ENCODE results near the gene WDR46. TPM values are rescaled to one million over a fixed set of nuclear protein-coding genes. Genes with fewer than 3 reads are reported as not detected.

WDR46 gene
- total and polyA plus RNA-seq, 10 of the 15 experiments (the other 5 are each of a cell fraction or from before 2014, with no cell fraction given) = 10.1 to 147 (median 86.0) TPM

DNA sequence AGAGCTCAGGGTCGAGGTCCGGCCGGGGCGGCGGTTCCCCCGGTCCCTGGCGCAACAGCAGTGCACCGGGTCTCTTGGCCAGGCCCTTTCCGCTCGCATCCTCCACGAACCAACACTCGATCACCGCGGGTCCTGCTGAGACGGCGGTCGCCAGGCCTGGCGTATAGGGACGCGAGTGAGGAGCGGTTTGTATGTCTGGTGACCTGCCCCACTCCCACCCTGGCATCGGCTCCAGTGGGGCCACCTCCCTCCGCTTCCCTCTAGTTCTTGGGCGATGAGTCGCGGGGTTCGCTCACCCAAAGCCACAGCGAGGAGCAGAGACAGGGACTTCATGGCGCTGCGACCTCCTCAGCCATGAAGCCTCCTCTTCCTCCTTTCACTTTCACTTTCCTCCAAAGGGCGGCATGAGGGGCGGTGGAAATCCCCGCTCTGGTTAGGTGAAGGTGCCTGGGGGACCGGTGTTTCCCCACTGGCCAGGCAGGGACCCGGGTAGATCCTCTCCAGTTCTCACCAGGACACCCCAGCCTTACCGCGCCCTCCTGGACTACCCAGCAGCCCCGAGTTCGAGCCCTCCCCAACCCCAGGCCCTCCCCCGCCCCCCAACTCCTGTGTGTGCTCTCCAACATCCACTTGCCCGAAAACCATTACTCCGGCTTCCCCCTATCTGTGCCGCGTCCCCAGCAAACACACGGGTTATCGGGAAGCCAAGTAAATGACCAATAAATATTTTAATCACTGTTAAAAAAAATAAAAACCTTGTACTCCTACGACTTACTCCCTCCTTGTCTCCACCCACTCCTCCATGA is 24.9 kb upstream of the WDR46 start, which contains the start of gene TAPBP (continued):
- TF ChIP-seq, protein P1, sequence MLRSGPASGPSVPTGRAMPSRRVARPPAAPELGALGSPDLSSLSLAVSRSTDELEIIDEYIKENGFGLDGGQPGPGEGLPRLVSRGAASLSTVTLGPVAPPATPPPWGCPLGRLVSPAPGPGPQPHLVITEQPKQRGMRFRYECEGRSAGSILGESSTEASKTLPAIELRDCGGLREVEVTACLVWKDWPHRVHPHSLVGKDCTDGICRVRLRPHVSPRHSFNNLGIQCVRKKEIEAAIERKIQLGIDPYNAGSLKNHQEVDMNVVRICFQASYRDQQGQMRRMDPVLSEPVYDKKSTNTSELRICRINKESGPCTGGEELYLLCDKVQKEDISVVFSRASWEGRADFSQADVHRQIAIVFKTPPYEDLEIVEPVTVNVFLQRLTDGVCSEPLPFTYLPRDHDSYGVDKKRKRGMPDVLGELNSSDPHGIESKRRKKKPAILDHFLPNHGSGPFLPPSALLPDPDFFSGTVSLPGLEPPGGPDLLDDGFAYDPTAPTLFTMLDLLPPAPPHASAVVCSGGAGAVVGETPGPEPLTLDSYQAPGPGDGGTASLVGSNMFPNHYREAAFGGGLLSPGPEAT (IDR thresholded peaks at IDR 0.05; ENCODE audit: low read depth) = peak; percentile 91
- TF ChIP-seq BACH1 (IDR thresholded peaks at IDR 0.05; ENCODE audit: borderline replicate concordance) = peak; percentile 60; the same call in 1 of the 2 replicates
- peak; percentile 21 for TF ChIP-seq NR2F1 (conservative IDR thresholded peaks at IDR 0.05)
- TF ChIP-seq CBX3 (IDR thresholded peaks at IDR 0.05; ENCODE audit: borderline replicate concordance, low read depth) = no peak
- peak; percentile 76 for TF ChIP-seq RUNX3 (IDR thresholded peaks at IDR 0.05; ENCODE audit: low read length)
- TF ChIP-seq MYC (IDR thresholded peaks at IDR 0.05; ENCODE audit: insufficient read depth, insufficient read length, insufficient replicate concordance, low read length, severe bottlenecking) = no peak
- no peak for TF ChIP-seq CBFB (IDR thresholded peaks at IDR 0.05; ENCODE audit: low read depth)
- TF ChIP-seq NFYA (IDR thresholded peaks at IDR 0.05; ENCODE audit: borderline replicate concordance, low read depth, low read length) = no peak
- peak; percentile 67 for TF ChIP-seq DPF2 (IDR thresholded peaks at IDR 0.05)
- no peak for TF ChIP-seq RBBP5 (conservative IDR thresholded peaks at IDR 0.05)
- TF ChIP-seq GATAD2B (conservative IDR thresholded peaks at IDR 0.05; ENCODE audit: low read depth) = peak; percentile 86
- 0 out of 2 replicates have a peak, but pooled peaks have one; percentile 20 for TF ChIP-seq ZNF384 (IDR thresholded peaks at IDR 0.05; ENCODE audit: borderline replicate concordance, low read depth, low read length)
- TF ChIP-seq, protein P2, sequence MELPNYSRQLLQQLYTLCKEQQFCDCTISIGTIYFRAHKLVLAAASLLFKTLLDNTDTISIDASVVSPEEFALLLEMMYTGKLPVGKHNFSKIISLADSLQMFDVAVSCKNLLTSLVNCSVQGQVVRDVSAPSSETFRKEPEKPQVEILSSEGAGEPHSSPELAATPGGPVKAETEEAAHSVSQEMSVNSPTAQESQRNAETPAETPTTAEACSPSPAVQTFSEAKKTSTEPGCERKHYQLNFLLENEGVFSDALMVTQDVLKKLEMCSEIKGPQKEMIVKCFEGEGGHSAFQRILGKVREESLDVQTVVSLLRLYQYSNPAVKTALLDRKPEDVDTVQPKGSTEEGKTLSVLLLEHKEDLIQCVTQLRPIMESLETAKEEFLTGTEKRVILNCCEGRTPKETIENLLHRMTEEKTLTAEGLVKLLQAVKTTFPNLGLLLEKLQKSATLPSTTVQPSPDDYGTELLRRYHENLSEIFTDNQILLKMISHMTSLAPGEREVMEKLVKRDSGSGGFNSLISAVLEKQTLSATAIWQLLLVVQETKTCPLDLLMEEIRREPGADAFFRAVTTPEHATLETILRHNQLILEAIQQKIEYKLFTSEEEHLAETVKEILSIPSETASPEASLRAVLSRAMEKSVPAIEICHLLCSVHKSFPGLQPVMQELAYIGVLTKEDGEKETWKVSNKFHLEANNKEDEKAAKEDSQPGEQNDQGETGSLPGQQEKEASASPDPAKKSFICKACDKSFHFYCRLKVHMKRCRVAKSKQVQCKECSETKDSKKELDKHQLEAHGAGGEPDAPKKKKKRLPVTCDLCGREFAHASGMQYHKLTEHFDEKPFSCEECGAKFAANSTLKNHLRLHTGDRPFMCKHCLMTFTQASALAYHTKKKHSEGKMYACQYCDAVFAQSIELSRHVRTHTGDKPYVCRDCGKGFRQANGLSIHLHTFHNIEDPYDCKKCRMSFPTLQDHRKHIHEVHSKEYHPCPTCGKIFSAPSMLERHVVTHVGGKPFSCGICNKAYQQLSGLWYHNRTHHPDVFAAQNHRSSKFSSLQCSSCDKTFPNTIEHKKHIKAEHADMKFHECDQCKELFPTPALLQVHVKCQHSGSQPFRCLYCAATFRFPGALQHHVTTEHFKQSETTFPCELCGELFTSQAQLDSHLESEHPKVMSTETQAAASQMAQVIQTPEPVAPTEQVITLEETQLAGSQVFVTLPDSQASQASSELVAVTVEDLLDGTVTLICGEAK (IDR thresholded peaks at IDR 0.05; ENCODE audit: borderline replicate concordance) = no peak
- TF ChIP-seq, protein P3, sequence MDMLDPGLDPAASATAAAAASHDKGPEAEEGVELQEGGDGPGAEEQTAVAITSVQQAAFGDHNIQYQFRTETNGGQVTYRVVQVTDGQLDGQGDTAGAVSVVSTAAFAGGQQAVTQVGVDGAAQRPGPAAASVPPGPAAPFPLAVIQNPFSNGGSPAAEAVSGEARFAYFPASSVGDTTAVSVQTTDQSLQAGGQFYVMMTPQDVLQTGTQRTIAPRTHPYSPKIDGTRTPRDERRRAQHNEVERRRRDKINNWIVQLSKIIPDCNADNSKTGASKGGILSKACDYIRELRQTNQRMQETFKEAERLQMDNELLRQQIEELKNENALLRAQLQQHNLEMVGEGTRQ (IDR thresholded peaks at IDR 0.05; ENCODE audit: borderline replicate concordance, low read depth, low read length) = no peak
- TF ChIP-seq ZNF207 (IDR thresholded peaks at IDR 0.05; ENCODE audit: borderline replicate concordance) = peak; percentile 76
- peak; percentile 59; the same call in 1 of the 2 replicates for TF ChIP-seq MXI1 (IDR thresholded peaks at IDR 0.05; ENCODE audit: low read depth, low read length)
- 0 out of 2 replicates have a peak, but pooled peaks have one; percentile 54 for TF ChIP-seq ZBED1 (IDR thresholded peaks at IDR 0.05; ENCODE audit: borderline replicate concordance)
- TF ChIP-seq TCF3 (IDR thresholded peaks at IDR 0.05; ENCODE audit: borderline replicate concordance, insufficient read depth, low read depth, low read length) = 0 out of 2 replicates have a peak, but pooled peaks have one; percentile 16
- TF ChIP-seq MAX (IDR thresholded peaks at IDR 0.05; ENCODE audit: low read depth, low read length) = peak; percentile 59; the same call in 1 of the 2 replicates
- TF ChIP-seq PAX8 (IDR thresholded peaks at IDR 0.05) = no peak
- TF ChIP-seq PAX5 (IDR thresholded peaks at IDR 0.05; ENCODE audit: borderline replicate concordance, low read depth, low read length) = peak; percentile 8; the same call in 1 of the 2 replicates
- TF ChIP-seq TARDBP (IDR thresholded peaks at IDR 0.05; ENCODE audit: borderline replicate concordance) = 0 out of 2 replicates have a peak, but pooled peaks have one; percentile 39
- TF ChIP-seq SP1 (IDR thresholded peaks at IDR 0.05; ENCODE audit: low read depth, low read length) = peak; percentile 21

Measured in GM12878 (cell line).